RPMI8226 (cell line): Measurements from ENCODE around the gene TAF11L10.
"Not testable (repeated sequence)": the region's sequence is repeated elsewhere in the genome, so short reads cannot be mapped to it uniquely, and the experiment has no call there.

Experiments used
- DNase-seq: peaks from one replicate; pipeline ENCODE4 v3.0.0-alpha.2; 2015

The TAF11L10 gene

DNA sequence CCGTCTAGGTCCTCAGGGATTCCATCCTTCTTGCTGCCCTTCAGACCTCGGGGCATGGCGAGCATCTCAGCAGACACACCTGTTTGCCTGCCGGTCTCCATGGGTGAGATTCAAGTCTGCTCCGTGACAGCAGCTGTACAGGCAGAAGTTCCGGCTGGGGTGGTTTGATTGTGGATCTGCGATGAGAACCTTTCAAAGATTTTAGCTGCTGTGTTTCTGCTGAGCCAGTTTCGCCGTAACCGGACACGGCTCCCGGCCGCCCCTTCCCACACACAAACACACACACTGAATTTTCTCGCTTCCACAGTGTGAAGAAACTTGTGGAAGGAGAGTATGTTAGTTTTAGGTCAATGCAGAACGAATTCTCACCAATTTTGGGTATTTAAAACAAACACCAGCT, at the start of gene TAF11L10:
TAF11L10 (minus strand) TSS at position 101 of the 400 bp plus-strand sequence.
- DNase-seq: not testable (repeated sequence)

- no peak for DNase-seq
Measured at GRCh38 chr5:17634160-17634559, 36.5 kb upstream of the TAF11L10 start, which contains the start of gene TAF11L14. TSS of gene TAF11L14 (plus strand) at chr5:17634460.

GRCh38 chr5:17631788-17632187, 34.2 kb upstream of the TAF11L10 start, which contains the start of gene TAF11L13:
TSS of gene TAF11L13 (plus strand) at chr5:17632088.
- not testable (repeated sequence) for DNase-seq

DNA sequence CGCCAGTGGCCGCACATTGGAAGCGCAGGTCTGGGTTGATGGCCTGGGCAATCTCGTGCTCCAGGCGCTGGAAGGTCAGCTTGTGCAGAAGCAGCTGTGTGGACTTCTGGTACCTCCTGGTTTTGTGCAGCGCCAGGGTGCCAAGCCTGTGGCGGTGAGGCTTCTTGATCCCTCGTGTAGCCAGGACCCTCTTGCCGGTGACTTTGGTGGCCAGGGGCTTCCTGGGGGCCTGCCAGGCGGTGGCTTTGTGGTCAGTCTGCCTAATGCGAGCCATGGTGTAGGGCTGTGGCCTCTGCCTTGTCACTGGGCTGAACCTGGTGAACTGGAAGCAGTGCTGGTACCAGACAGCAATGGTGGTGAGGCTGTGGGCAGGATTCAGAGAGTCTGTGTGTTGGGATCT, 28.1 kb upstream of the TAF11L10 start:
- DNase-seq: no peak

- DNase-seq: no peak
Measured at GRCh38 chr5:17620627-17621026, 23.0 kb upstream of the TAF11L10 start.

- no peak for DNase-seq
Measured at GRCh38 chr5:17619354-17619753, 21.7 kb upstream of the TAF11L10 start.

- no peak for DNase-seq
Measured at GRCh38 chr5:17614872-17615605, 17.4 kb upstream of the TAF11L10 start.

DNA sequence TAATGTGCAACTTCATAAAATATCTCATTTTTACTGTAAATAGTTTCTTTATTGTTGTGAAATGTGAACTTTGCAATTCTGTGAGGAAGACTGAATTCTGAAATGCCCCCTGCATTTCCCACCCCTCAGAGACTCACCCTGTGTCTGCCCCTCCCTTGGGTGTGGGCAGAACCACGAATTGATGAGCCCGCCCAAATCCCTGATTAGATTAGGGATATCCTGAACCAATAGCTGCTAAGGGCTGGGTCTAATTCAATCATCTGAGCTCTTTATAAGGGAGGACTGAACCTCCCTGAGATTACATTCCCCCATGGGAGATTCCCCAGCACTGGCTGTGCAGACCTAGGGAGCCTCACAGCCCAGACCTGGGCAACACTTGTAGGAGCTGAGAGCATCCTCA, 12.5 kb upstream of the TAF11L10 start, which contains the start of gene TAF11L12:
TAF11L12 (plus strand) TSS at position 301 of the 400 bp plus-strand sequence.
- DNase-seq: not testable (repeated sequence)

DNA sequence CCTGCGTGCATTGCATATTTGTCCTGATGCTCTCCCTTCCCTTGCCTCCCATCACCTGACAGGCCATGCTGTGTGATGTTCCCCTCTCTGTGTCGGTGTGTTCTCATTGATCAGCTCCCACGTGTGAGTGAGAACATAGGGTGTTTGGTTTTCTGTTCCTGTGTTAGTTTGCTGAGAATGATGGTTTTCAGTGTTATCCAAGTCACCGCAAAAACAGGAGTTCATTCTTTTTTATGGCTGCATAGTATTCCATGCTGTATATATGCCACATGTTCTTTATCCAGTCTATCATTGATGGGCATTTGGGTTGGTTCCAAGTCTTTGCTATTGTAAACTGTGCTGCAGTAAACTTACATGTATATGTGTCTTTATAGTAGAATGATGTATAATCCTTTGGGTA, 9.8 kb upstream of the TAF11L10 start:
- not testable (repeated sequence) for DNase-seq

DNA sequence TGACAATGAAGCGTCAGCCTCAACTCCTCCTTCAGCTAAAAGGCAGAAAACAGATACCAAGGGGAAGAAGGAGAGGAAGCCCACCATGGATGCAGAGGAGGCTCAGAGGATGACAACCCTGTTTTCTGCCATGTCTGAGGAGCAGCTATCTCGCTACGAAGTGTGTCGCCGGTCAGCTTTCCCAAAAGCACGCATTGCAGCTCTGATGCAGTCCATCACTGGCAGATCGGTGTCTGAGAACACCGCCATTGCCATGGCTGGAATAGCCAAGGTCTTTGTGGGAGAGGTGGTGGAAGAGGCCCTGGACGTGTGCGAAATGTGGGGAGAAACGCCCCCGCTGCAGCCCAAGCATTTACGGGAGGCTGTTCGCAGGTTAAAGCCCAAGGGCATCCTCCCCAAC, 7.3 kb upstream of the TAF11L10 start:
- DNase-seq: no peak

DNA sequence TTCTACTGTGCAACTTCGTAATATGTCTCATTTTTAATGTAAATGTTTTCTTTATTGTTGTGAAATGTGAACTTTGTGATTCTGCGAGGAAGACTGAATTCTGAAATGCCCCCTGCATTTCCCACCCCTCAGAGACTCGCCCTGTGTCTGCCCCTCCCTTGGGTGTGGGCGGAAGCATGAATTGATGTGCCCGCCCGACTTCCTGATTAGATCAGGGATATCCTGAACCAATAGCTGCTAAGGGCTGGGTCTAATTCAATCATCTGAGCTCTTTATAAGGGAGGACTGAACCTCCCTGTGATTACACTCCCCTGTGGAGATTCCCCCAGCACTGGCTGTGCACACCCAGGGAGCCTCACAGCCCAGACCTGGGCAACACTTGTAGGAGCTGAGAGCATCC, 6.3 kb upstream of the TAF11L10 start, which contains the start of gene TAF11L11:
TAF11L11 (plus strand) TSS at position 304 of the 400 bp plus-strand sequence.
- DNase-seq: not testable (repeated sequence)

DNA sequence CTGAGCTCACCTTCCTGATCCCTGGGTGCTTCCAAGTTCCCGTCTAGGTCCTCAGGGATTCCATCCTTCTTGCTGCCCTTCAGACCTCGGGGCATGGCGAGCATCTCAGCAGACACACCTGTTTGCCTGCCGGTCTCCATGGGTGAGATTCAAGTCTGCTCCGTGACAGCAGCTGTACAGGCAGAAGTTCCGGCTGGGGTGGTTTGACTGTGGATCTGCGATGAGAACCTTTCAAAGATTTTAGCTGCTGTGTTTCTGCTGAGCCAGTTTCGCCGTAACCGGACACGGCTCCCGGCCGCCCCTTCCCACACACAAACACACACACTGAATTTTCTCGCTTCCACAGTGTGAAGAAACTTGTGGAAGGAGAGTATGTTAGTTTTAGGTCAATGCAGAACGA, 3.4 kb downstream of the TAF11L10 start, which contains the start of gene TAF11L9:
TAF11L9 (minus strand) TSS at position 140 of the 400 bp plus-strand sequence.
- not testable (repeated sequence) for DNase-seq

GRCh38 chr5:17590860-17591259, 6.8 kb downstream of the TAF11L10 start, which contains the start of gene TAF11L8:
TSS of gene TAF11L8 (minus strand) at chr5:17590960.
- DNase-seq: not testable (repeated sequence)

GRCh38 chr5:17585658-17586057, 12.0 kb downstream of the TAF11L10 start, which contains the start of gene TAF11L7:
TSS of gene TAF11L7 (minus strand) at chr5:17585758.
- not testable (repeated sequence) for DNase-seq
